Keratinocyte (primary cell): ENCODE measurements around the gene NCAPH2. TPM values are rescaled to one million over a fixed set of nuclear protein-coding genes. Genes with fewer than 3 reads are reported as not detected.

Experiments used
- DNase-seq: peaks from one replicate; pipeline ENCODE4 v3.0.0-alpha.2; 2011; ENCODE audit warnings: low read depth, missing footprints, low spot score
- FAIRE-seq: peaks from 2 replicates; lab custom pipeline; 2011; peaks lifted over from hg19 to GRCh38; lab: Jason Lieb, UNC
- H2AFZ ChIP-seq: 2 replicates; pipeline ENCODE4 v1.6.0; 2012; ENCODE audit warnings: low read length, control low read depth, inconsistent platforms; ENCODE audit not compliant: control insufficient read depth
- H3K27ac ChIP-seq: 2 replicates; pipeline ENCODE4 v1.5.1; 2011; ENCODE audit warnings: low read length; ENCODE audit not compliant: control insufficient read depth, insufficient read depth
- H3K27me3 ChIP-seq: 3 replicates; pipeline ENCODE4 v1.6.0; 2011; ENCODE audit warnings: low read length; ENCODE audit not compliant: control insufficient read depth, insufficient read depth; ENCODE audit errors: extremely low read depth
- H3K36me3 ChIP-seq, 2 experiments: 2 replicates in 1 of 2; 3 replicates in 1 of 2; pipeline ENCODE4 v1.5.1; 2011; ENCODE audit warnings: low read length in 2 of 2, mild to moderate bottlenecking in 1 of 2; ENCODE audit not compliant: control insufficient read depth in 2 of 2, insufficient read depth in 2 of 2; ENCODE audit errors: extremely low read depth in 1 of 2
- H3K4me1 ChIP-seq: 3 replicates; pipeline ENCODE4 v1.5.1; 2011; ENCODE audit warnings: low read length; ENCODE audit not compliant: control insufficient read depth, insufficient read depth; ENCODE audit errors: extremely low read depth
- H3K4me2 ChIP-seq: 3 replicates; pipeline ENCODE4 v1.6.0; 2011; ENCODE audit warnings: low read depth, low read length; ENCODE audit not compliant: control insufficient read depth, insufficient read depth; ENCODE audit errors: extremely low read depth
- H3K4me3 ChIP-seq, 3 experiments: fragments of 200-600 bp in 1 of 3; sonication (generic) in 1 of 3; 2 replicates in 2 of 3; 3 replicates in 1 of 3; pipeline ENCODE4 v1.5.1; 2011 to 2016; ENCODE audit warnings: low read length in 3 of 3, mild to moderate bottlenecking in 3 of 3, control low read depth in 2 of 3, inconsistent platforms in 1 of 3, low read depth in 1 of 3, mixed read lengths in 1 of 3, mixed run types in 1 of 3, moderate library complexity in 1 of 3; ENCODE audit not compliant: control insufficient read depth in 2 of 3, insufficient read depth in 2 of 3; ENCODE audit errors: extremely low read depth in 1 of 3
- H3K79me2 ChIP-seq: 2 replicates; pipeline ENCODE4 v1.6.0; 2012; ENCODE audit warnings: low read length; ENCODE audit not compliant: control insufficient read depth, insufficient read depth
- H3K9ac ChIP-seq: 3 replicates; pipeline ENCODE4 v1.6.0; 2011; ENCODE audit warnings: low read length; ENCODE audit not compliant: control insufficient read depth, insufficient read depth; ENCODE audit errors: extremely low read depth
- H3K9me1 ChIP-seq: 3 replicates; pipeline ENCODE4 v1.6.0; 2011; ENCODE audit warnings: low read length; ENCODE audit not compliant: control insufficient read depth, insufficient read depth; ENCODE audit errors: extremely low read depth
- H3K9me3 ChIP-seq: 2 replicates; pipeline ENCODE4 v1.5.1; 2012; ENCODE audit warnings: low read depth, low read length; ENCODE audit not compliant: control insufficient read depth
- H4K20me1 ChIP-seq: 3 replicates; pipeline ENCODE4 v1.6.0; 2011; ENCODE audit warnings: low read length; ENCODE audit not compliant: control insufficient read depth, insufficient read depth; ENCODE audit errors: extremely low read depth
- CTCF ChIP-seq, 3 experiments: IDR thresholded peaks in 1 of 3; conservative IDR thresholded peaks in 1 of 3; optimal IDR thresholded peaks in 1 of 3; 2 replicates in 2 of 3; 3 replicates in 1 of 3; pipeline versions ENCODE3 to v1.5.1; 2011; ENCODE audit warnings: low read length in 3 of 3, mild to moderate bottlenecking in 3 of 3, moderate library complexity in 2 of 3, control low read depth in 1 of 3, inconsistent platforms in 1 of 3; ENCODE audit not compliant: insufficient read depth in 2 of 3; ENCODE audit errors: extremely low read depth in 1 of 3
- EZH2 ChIP-seq: IDR thresholded peaks from one replicate; pipeline ENCODE4 v1.6.1; 2012; ENCODE audit warnings: inconsistent platforms, mild to moderate bottlenecking, low read length, moderate library complexity
- dilution Hi-C: fragments of 300-500 bp; cut with MboI; formaldehyde crosslinking; loops from one replicate; pipeline ENCODE4 v1.7.0; 2020; ENCODE audit warnings: low sequenced_read_pairs; ENCODE audit not compliant: extremely low pct_ligation_motif_present
- polyA minus RNA-seq, 3 experiments: library from RNA; depleted of rRNA, polyadenylated mRNA; stranded (reverse); fragments of >200 nt; gene quantifications; 1 replicate in 1 of 3; 2 replicates in 1 of 3; 3 replicates in 1 of 3; pipeline ENCODE4 v1.2.3, GENCODE V29; 2011
- polyA plus RNA-seq, 5 experiments: library from polyadenylated mRNA; depleted of rRNA in 3 of 5; stranded (reverse) in 3 of 5; stranded (forward) in 1 of 5; unstranded in 1 of 5; fragments of >200 nt; gene quantifications; 1 replicate in 1 of 5; 2 replicates in 3 of 5; 3 replicates in 1 of 5; pipeline versions ENCODE4 v1.2.1 to v1.2.3, GENCODE V29; 2011 to 2012; ENCODE audit warnings: missing spikeins in 2 of 5, low read depth in 1 of 5, low replicate concordance in 1 of 5

The NCAPH2 gene
- polyA plus RNA-seq (11.0 to 16.4 TPM (median 11.4 TPM) in 3 replicates), polyA minus RNA-seq (12.1 to 31.3 TPM (median 15.6 TPM) in 3 replicates)
- polyA plus RNA-seq (2011; ENCODE audit: low read depth), result 7.2 TPM
- polyA plus RNA-seq (2011; cell fraction: cytosol; rRNA removed), result 7.3 and 9.1 TPM in 2 replicates
- 18.5 and 20.4 TPM in 2 replicates for polyA plus RNA-seq (2011; cell fraction: nucleus; rRNA removed)
- 11.4 and 22.5 TPM in 2 replicates for polyA plus RNA-seq (2012; ENCODE audit: low replicate concordance)
- polyA minus RNA-seq (2011; cell fraction: cytosol; rRNA and poly(A)+ RNA removed), result 25.3 TPM
- 7.0 and 7.7 TPM in 2 replicates for polyA minus RNA-seq (2011; cell fraction: nucleus; rRNA and poly(A)+ RNA removed)

GRCh38 chr22:50507991-50508884, at the start of gene NCAPH2:
NCAPH2 (plus strand) TSS chr22:50508224; CDS start chr22:50508338, 114 bp downstream.
- peak within 1 kb of the TSS; percentile 90 for H3K9ac ChIP-seq
- H3K27ac ChIP-seq, result peak within 1 kb of the TSS; percentile 80
- no peak for FAIRE-seq
- TF ChIP-seq CTCF (optimal IDR thresholded peaks at IDR 0.05 in 1 of 3, IDR thresholded peaks at IDR 0.05 in 1 of 3, conservative IDR thresholded peaks at IDR 0.05 in 1 of 3; ENCODE audit: extremely low read depth in 1 of 3, insufficient read depth in 2 of 3, low read length in 3 of 3) (no peak), EZH2 (no peak)
- H3K4me1 ChIP-seq, result peaks cover 17% of the 10 kb centered on the region
- peaks cover 6 to 9% of the 10 kb centered on the region in 2 experiments for H3K36me3 ChIP-seq
- H3K4me3 ChIP-seq, result peak within 1 kb of the TSS; percentile 87 to 92 (median 89)
- H3K79me2 ChIP-seq, result peaks cover 39% of the 10 kb centered on the region
- H2AFZ ChIP-seq, result peak within 1 kb of the TSS; percentile 97
- no peaks in the 10 kb centered on the region for H3K9me3 ChIP-seq
- H3K9me1 ChIP-seq, result no peaks in the 10 kb centered on the region
- no peaks in the 10 kb centered on the region for H3K27me3 ChIP-seq
- H4K20me1 ChIP-seq, result no peaks in the 10 kb centered on the region
- dilution Hi-C loops, result no loop called here
- H3K4me2 ChIP-seq, result peak within 1 kb of the TSS; percentile 89
- DNase-seq, result no peak

- Histone ChIP-seq H2AFZ (no peak overlapping the region), H3K27ac (no peak overlapping the region), H3K4me2 (no peak overlapping the region), H3K9me1 (no peaks in the 10 kb centered on the region), H3K4me3 (no peak overlapping the region), H3K9ac (no peak overlapping the region), H3K27me3 (no peaks in the 10 kb centered on the region), H4K20me1 (peaks cover under 1% of the 10 kb centered on the region), H3K9me3 (no peaks in the 10 kb centered on the region), H3K4me1 (peaks cover 8% of the 10 kb centered on the region), H3K36me3 (peaks cover 53 to 63% of the 10 kb centered on the region in 2 experiments), H3K79me2 (no peaks in the 10 kb centered on the region)
- dilution Hi-C loops, result no loop called here
- DNase-seq (no peak), FAIRE-seq (no peak)
- TF ChIP-seq CTCF (optimal IDR thresholded peaks at IDR 0.05 in 1 of 3, IDR thresholded peaks at IDR 0.05 in 1 of 3, conservative IDR thresholded peaks at IDR 0.05 in 1 of 3; ENCODE audit: extremely low read depth in 1 of 3, insufficient read depth in 2 of 3, low read length in 3 of 3) (no peak), EZH2 (no peak)
These were observed 49.0 kb upstream of the NCAPH2 start for GRCh38 chr22:50459016-50459415.
